WTC11 (cell line): ENCODE measurements around the gene EIF3B. TPM values are rescaled to one million over a fixed set of nuclear protein-coding genes. Genes with fewer than 3 reads are reported as not detected.

Experiments
- ATAC-seq: fragments of 200-7000 bp; cut with Tn5 transposase; 2 replicates; pipeline ENCODE4 v1.10.0; 2021; ENCODE audit warnings: mild to moderate bottlenecking, moderate library complexity
- CTCF ChIA-PET: fragments of 300-600 bp; sonication (Branson Sonifier 250); formaldehyde crosslinking; loops from one replicate; lab custom pipeline; 2021; ENCODE audit warnings: antibody characterized with exemption; lab: Charles Lee
- POLR2A ChIA-PET: fragments of 350-600 bp; sonication (Branson Sonifier 250); formaldehyde crosslinking; loops from one replicate; lab custom pipeline; 2021; ENCODE audit warnings: antibody characterized with exemption; lab: Charles Lee
- DNase-seq: peaks from one replicate; pipeline ENCODE4 v3.0.0; 2021; ENCODE audit warnings: low spot score
- H3K27ac Mint-ChIP-seq: 2 replicates; pipeline ENCODE4 v1.8.0; 2021; ENCODE audit warnings: mixed read lengths
- H3K27me3 Mint-ChIP-seq: 2 replicates; pipeline ENCODE4 v1.8.0; 2021; ENCODE audit warnings: low read depth, mild to moderate bottlenecking, moderate library complexity, mixed read lengths
- H3K36me3 Mint-ChIP-seq: 2 replicates; pipeline ENCODE4 v1.8.0; 2021; ENCODE audit warnings: mixed read lengths
- H3K4me1 Mint-ChIP-seq: 2 replicates; pipeline ENCODE4 v1.8.0; 2022; ENCODE audit warnings: mixed read lengths
- H3K4me3 Mint-ChIP-seq: 2 replicates; pipeline ENCODE4 v1.8.0; 2021; ENCODE audit warnings: mild to moderate bottlenecking, moderate library complexity, mixed read lengths
- H3K9me3 Mint-ChIP-seq: 2 replicates; pipeline ENCODE4 v1.8.0; 2021; ENCODE audit warnings: mixed read lengths
- AFF4 ChIP-seq: sonication (generic); formaldehyde crosslinking; IDR thresholded peaks from 2 replicates; pipeline ENCODE4 v1.8.1; 2023; ENCODE audit warnings: mild to moderate bottlenecking, missing genetic modification reagents, borderline replicate concordance
- ATF1 ChIP-seq: sonication (generic); formaldehyde crosslinking; IDR thresholded peaks from 2 replicates; pipeline ENCODE4 v1.8.1; 2023; ENCODE audit warnings: mild to moderate bottlenecking, moderate library complexity, missing genetic modification reagents
- ATF2 ChIP-seq: sonication (generic); formaldehyde crosslinking; IDR thresholded peaks from 2 replicates; pipeline ENCODE4 v1.8.1; 2022; ENCODE audit warnings: low read depth, missing genetic modification reagents, borderline replicate concordance
- CDX4 ChIP-seq: fragments of 250-450 bp; sonication (Bioruptor Pico); IDR thresholded peaks from 2 replicates; pipeline ENCODE4 v1.9.0; 2021; ENCODE audit warnings: moderate library complexity, mild to moderate bottlenecking, inconsistent platforms, borderline replicate concordance
- ELF4 ChIP-seq: sonication (generic); formaldehyde crosslinking; IDR thresholded peaks from 2 replicates; pipeline ENCODE4 v1.8.1; 2022; ENCODE audit warnings: low read depth, mild to moderate bottlenecking, moderate library complexity, missing genetic modification reagents
- ERG ChIP-seq: fragments of 250-450 bp; sonication (Bioruptor Pico); IDR thresholded peaks from 2 replicates; pipeline ENCODE4 v1.8.0; 2021; ENCODE audit warnings: mild to moderate bottlenecking
- FOXK1 ChIP-seq: sonication (generic); formaldehyde crosslinking; IDR thresholded peaks from 2 replicates; pipeline ENCODE4 v1.8.0; 2022; ENCODE audit warnings: mild to moderate bottlenecking, moderate library complexity, missing genetic modification reagents
- FOXP1 ChIP-seq: sonication (generic); formaldehyde crosslinking; IDR thresholded peaks from 2 replicates; pipeline ENCODE4 v1.8.0; 2022; ENCODE audit warnings: missing genetic modification reagents, mild to moderate bottlenecking, moderate library complexity, borderline replicate concordance
- HMGA2 ChIP-seq: fragments of 250-450 bp; sonication (Bioruptor Pico); IDR thresholded peaks from 2 replicates; pipeline ENCODE4 v1.4.0; 2021; ENCODE audit warnings: mild to moderate bottlenecking, moderate library complexity
- JAZF1 ChIP-seq: fragments of 250-450 bp; sonication (Bioruptor Pico); IDR thresholded peaks from 2 replicates; pipeline ENCODE4 v1.9.0; 2021; ENCODE audit warnings: moderate library complexity, mild to moderate bottlenecking, inconsistent platforms
- MLX ChIP-seq: sonication (generic); formaldehyde crosslinking; IDR thresholded peaks from 2 replicates; pipeline ENCODE4 v1.8.1; 2023; ENCODE audit warnings: mild to moderate bottlenecking, missing genetic modification reagents, moderate library complexity
- MXD4 ChIP-seq: fragments of 250-450 bp; sonication (Bioruptor Pico); IDR thresholded peaks from 2 replicates; pipeline ENCODE4 v1.8.0; 2021; ENCODE audit warnings: mild to moderate bottlenecking, moderate library complexity, borderline replicate concordance
- MYBL2 ChIP-seq: sonication (generic); formaldehyde crosslinking; IDR thresholded peaks from 2 replicates; pipeline ENCODE4 v1.8.1; 2023; ENCODE audit warnings: mild to moderate bottlenecking, moderate library complexity, missing genetic modification reagents
- NFE2L1 ChIP-seq: sonication (generic); formaldehyde crosslinking; IDR thresholded peaks from 2 replicates; pipeline ENCODE4 v1.8.1; 2023; ENCODE audit warnings: missing genetic modification reagents
- OVOL2 ChIP-seq: fragments of 250-450 bp; sonication (Bioruptor Pico); IDR thresholded peaks from 2 replicates; pipeline ENCODE4 v1.9.0; 2021; ENCODE audit warnings: mild to moderate bottlenecking, borderline replicate concordance
- RELA ChIP-seq: sonication (generic); formaldehyde crosslinking; IDR thresholded peaks from 2 replicates; pipeline ENCODE4 v1.8.1; 2022; ENCODE audit warnings: missing genetic modification reagents, mild to moderate bottlenecking, borderline replicate concordance
- SP1 ChIP-seq: sonication (generic); formaldehyde crosslinking; conservative IDR thresholded peaks from 2 replicates; pipeline ENCODE4 v1.8.1; 2022; ENCODE audit warnings: missing genetic modification reagents
- TP53 ChIP-seq: sonication (generic); formaldehyde crosslinking; IDR thresholded peaks from 2 replicates; pipeline ENCODE4 v1.8.1; 2023; ENCODE audit warnings: mild to moderate bottlenecking, missing genetic modification reagents
- ZNF232 ChIP-seq: sonication (generic); formaldehyde crosslinking; IDR thresholded peaks from 2 replicates; pipeline ENCODE4 v1.8.0; 2022; ENCODE audit warnings: mild to moderate bottlenecking, missing genetic modification reagents
- ZNF281 ChIP-seq: sonication (generic); formaldehyde crosslinking; IDR thresholded peaks from 2 replicates; pipeline ENCODE4 v1.8.0; 2023; ENCODE audit warnings: mild to moderate bottlenecking, missing genetic modification reagents
- ZNF396 ChIP-seq: fragments of 250-450 bp; sonication (Bioruptor Pico); IDR thresholded peaks from 2 replicates; pipeline ENCODE4 v1.8.0; 2021; ENCODE audit warnings: mild to moderate bottlenecking, moderate library complexity, borderline replicate concordance
- total RNA-seq: library from RNA; stranded (reverse); gene quantifications from 3 replicates; pipeline ENCODE4 v1.2.3, GENCODE V29; 2021

Gene EIF3B
- total RNA-seq, 1 experiment from 2014 or later = 361 TPM

GRCh38 chr7:2359610-2360009, 5.0 kb downstream of the EIF3B start:
- H3K9me3 Mint-ChIP-seq = no peaks in the 10 kb centered on the region
- H3K27me3 Mint-ChIP-seq = no peaks in the 10 kb centered on the region
- no peak for TF ChIP-seq ERG (CRISPR knock-in tag)
- no peak for TF ChIP-seq ZNF281 (CRISPR knock-in tag)
- no peak for TF ChIP-seq RELA (CRISPR knock-in tag)
- TF ChIP-seq CDX4 (CRISPR knock-in tag) = no peak
- no peak for TF ChIP-seq SP1 (CRISPR knock-in tag)
- TF ChIP-seq JAZF1 = no peak
- TF ChIP-seq ATF1 (CRISPR knock-in tag) = no peak
- no peak for TF ChIP-seq OVOL2
- no peak for TF ChIP-seq TP53 (CRISPR knock-in tag)
- no peak for TF ChIP-seq MXD4 (CRISPR knock-in tag)
- no peak for TF ChIP-seq MYBL2 (CRISPR knock-in tag)
- no peak for TF ChIP-seq ELF4
- TF ChIP-seq ZNF396 = no peak
- TF ChIP-seq FOXP1 = no peak
- H3K36me3 Mint-ChIP-seq = peaks cover 70% of the 10 kb centered on the region
- ChIA-PET CTCF (no interaction called here), POLR2A (no interaction called here)
- H3K27ac Mint-ChIP-seq = peak overlapping the region; percentile 47
- H3K4me3 Mint-ChIP-seq = no peak overlapping the region
- DNase-seq = no peak
- peaks cover 25% of the 10 kb centered on the region for H3K4me1 Mint-ChIP-seq
- no peak for ATAC-seq

GRCh38 chr7:2360796-2361195, 6.2 kb downstream of the EIF3B start:
- ChIA-PET CTCF (no interaction called here), POLR2A (no interaction called here)
- ATAC-seq = no peak
- Mint-ChIP-seq H3K4me3 (no peak overlapping the region), H3K27ac (peak overlapping the region; percentile 45; the same call in 1 of the 2 replicates), H3K4me1 (peaks cover 22% of the 10 kb centered on the region), H3K9me3 (no peaks in the 10 kb centered on the region), H3K27me3 (no peaks in the 10 kb centered on the region)
- no peak for DNase-seq
- TF ChIP-seq ERG (CRISPR knock-in tag) (no peak), FOXK1 (no peak), NFE2L1 (CRISPR knock-in tag) (no peak), HMGA2 (CRISPR knock-in tag) (no peak), ZNF232 (CRISPR knock-in tag) (no peak), AFF4 (CRISPR knock-in tag) (no peak), ATF2 (CRISPR knock-in tag) (no peak), MLX (CRISPR knock-in tag) (no peak)
- TF ChIP-seq, all 79 proteins: peak for 0
- peaks cover 78% of the 10 kb centered on the region for H3K36me3 Mint-ChIP-seq
